Endothelial cell (in vitro differentiated cells): Measurements from ENCODE around the gene SEMA3B. TPM values are rescaled to one million over a fixed set of nuclear protein-coding genes. Genes with fewer than 3 reads are reported as not detected.
A peak's percentile ranks its signal among the peaks of the same experiment; 100 is the strongest.

Experiments
- DNase-seq: peaks from one replicate; pipeline ENCODE4 v3.0.0; 2021; ENCODE audit warnings: low spot score
- H3K27ac Mint-ChIP-seq: one replicate; pipeline ENCODE4 v1.8.0; 2021; ENCODE audit warnings: mixed read lengths, inconsistent platforms; ENCODE audit not compliant: unreplicated experiment
- H3K27me3 Mint-ChIP-seq: one replicate; pipeline ENCODE4 v1.8.0; 2021; ENCODE audit warnings: mild to moderate bottlenecking, moderate library complexity, mixed read lengths, inconsistent platforms; ENCODE audit not compliant: unreplicated experiment
- H3K36me3 Mint-ChIP-seq: one replicate; pipeline ENCODE4 v1.8.0; 2021; ENCODE audit warnings: mild to moderate bottlenecking, low read depth, mixed read lengths, inconsistent platforms; ENCODE audit not compliant: unreplicated experiment
- H3K4me1 Mint-ChIP-seq: one replicate; pipeline ENCODE4 v1.8.0; 2021; ENCODE audit warnings: mild to moderate bottlenecking, mixed read lengths, inconsistent platforms; ENCODE audit not compliant: unreplicated experiment
- H3K4me3 Mint-ChIP-seq: one replicate; pipeline ENCODE4 v1.8.0; 2021; ENCODE audit warnings: mild to moderate bottlenecking, mixed read lengths, inconsistent platforms; ENCODE audit not compliant: unreplicated experiment
- H3K9me3 Mint-ChIP-seq: one replicate; pipeline ENCODE4 v1.8.0; 2021; ENCODE audit warnings: mixed read lengths, inconsistent platforms; ENCODE audit not compliant: unreplicated experiment
- total RNA-seq: library from RNA; stranded (reverse); fragmentation: NEBNext Ultra II Directional; extraction: Animal tissue kit (Norgen Biotek cat#: 25700); gene quantifications from one replicate; pipeline ENCODE4 v1.2.1, GENCODE V29; 2021; ENCODE audit not compliant: unreplicated experiment
- TF ChIP-seq, protein P1 (sequence below): fragments of 200-600 bp; sonication (generic); IDR thresholded peaks from one replicate; pipeline ENCODE4 v1.5.0; 2021; ENCODE audit warnings: antibody characterized with exemption; ENCODE audit not compliant: unreplicated experiment

Gene SEMA3B
- total RNA-seq, 1 donor from 2014 or later: 1.7 TPM

- TF ChIP-seq, protein P1, sequence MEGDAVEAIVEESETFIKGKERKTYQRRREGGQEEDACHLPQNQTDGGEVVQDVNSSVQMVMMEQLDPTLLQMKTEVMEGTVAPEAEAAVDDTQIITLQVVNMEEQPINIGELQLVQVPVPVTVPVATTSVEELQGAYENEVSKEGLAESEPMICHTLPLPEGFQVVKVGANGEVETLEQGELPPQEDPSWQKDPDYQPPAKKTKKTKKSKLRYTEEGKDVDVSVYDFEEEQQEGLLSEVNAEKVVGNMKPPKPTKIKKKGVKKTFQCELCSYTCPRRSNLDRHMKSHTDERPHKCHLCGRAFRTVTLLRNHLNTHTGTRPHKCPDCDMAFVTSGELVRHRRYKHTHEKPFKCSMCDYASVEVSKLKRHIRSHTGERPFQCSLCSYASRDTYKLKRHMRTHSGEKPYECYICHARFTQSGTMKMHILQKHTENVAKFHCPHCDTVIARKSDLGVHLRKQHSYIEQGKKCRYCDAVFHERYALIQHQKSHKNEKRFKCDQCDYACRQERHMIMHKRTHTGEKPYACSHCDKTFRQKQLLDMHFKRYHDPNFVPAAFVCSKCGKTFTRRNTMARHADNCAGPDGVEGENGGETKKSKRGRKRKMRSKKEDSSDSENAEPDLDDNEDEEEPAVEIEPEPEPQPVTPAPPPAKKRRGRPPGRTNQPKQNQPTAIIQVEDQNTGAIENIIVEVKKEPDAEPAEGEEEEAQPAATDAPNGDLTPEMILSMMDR: no peak
- H3K4me1 Mint-ChIP-seq: peaks cover 19% of the 10 kb centered on the region
- H3K9me3 Mint-ChIP-seq: no peaks in the 10 kb centered on the region
- peaks cover 2% of the 10 kb centered on the region for H3K27me3 Mint-ChIP-seq
- H3K27ac Mint-ChIP-seq: no peak overlapping the region
- no peaks in the 10 kb centered on the region for H3K36me3 Mint-ChIP-seq
- peak overlapping the region; percentile 51 for H3K4me3 Mint-ChIP-seq
- DNase-seq: no peak
These were observed 27.9 kb downstream of the SEMA3B start for GRCh38 chr3:50296721-50297383.

GRCh38 chr3:50297384-50297775, 28.4 kb downstream of the SEMA3B start:
- no peaks in the 10 kb centered on the region for H3K36me3 Mint-ChIP-seq
- peaks cover 19% of the 10 kb centered on the region for H3K4me1 Mint-ChIP-seq
- no peak overlapping the region for H3K27ac Mint-ChIP-seq
- H3K4me3 Mint-ChIP-seq: no peak overlapping the region
- peaks cover 4% of the 10 kb centered on the region for H3K27me3 Mint-ChIP-seq
- H3K9me3 Mint-ChIP-seq: no peaks in the 10 kb centered on the region
- TF ChIP-seq, protein P1: no peak
- DNase-seq: no peak

- H3K9me3 Mint-ChIP-seq: no peaks in the 10 kb centered on the region
- no peaks in the 10 kb centered on the region for H3K36me3 Mint-ChIP-seq
- peak overlapping the region; percentile 57 for H3K27ac Mint-ChIP-seq
- TF ChIP-seq, protein P1: peak; percentile 25
- peak overlapping the region; percentile 96 for H3K4me3 Mint-ChIP-seq
- H3K4me1 Mint-ChIP-seq: peaks cover 12% of the 10 kb centered on the region
- peaks cover 4% of the 10 kb centered on the region for H3K27me3 Mint-ChIP-seq
- no peak for DNase-seq
These were observed 29.2 kb downstream of the SEMA3B start for GRCh38 chr3:50297896-50298725.

DNA sequence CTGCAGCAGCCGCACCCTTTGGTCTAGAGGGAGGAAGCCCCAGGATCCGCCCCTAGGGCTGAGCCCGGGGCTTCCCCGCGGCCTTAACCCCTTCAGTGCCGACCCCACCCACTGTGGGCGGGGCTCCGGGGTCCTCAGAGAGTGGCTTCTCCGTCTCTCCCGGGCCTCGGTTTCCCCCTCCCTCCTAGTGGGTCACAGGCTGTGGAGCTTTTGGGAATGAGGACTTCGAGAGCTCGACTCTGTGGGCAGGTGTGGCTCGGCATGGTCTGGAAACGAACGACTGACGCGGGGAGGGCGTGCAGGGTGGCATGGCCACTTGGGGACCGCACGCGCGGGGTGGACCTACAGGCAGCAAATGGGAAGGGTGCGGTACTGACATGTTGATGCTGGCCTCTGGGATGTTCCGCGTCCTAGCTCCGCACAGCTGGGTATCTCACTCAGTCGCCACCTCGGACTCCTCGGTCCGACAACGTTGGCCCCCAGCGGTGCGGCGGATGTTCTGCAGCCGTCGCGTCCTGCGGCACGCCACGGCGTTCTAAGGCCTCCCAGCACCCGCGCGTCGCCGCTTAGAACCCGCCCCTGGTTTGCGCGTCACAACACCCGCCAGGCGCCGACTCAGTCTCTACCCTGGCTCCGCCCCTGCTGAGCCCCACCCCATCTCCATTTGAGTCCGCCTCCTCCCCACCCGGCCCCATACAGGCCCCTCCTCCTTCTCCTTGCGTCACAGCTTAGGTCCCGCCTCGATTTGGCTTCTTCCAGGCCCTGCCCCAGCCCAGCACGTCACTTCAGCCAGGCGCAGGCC, 30.1 kb downstream of the SEMA3B start, which contains the start of the genes HYAL3 and NAA80:
Gene HYAL3 (minus strand): TSS at position 570 of the 802 bp plus-strand sequence. CDS start 3,803 bp downstream, outside the sequence.
Gene NAA80 (minus strand): TSS at position 570 of the 802 bp plus-strand sequence. CDS start 1,942 bp downstream, outside the sequence.
- Mint-ChIP-seq H3K9me3 (no peaks in the 10 kb centered on the region), H3K27me3 (peaks cover 4% of the 10 kb centered on the region), H3K4me3 (peak within 1 kb of the TSS; percentile 96), H3K4me1 (peaks cover 12% of the 10 kb centered on the region), H3K27ac (peak within 1 kb of the TSS; percentile 72), H3K36me3 (no peaks in the 10 kb centered on the region)
- peak; percentile 97 for DNase-seq
- TF ChIP-seq, protein P1: no peak
